ENCODE measurements around the gene ZNF500.
"Not testable (repeated sequence)": the region's sequence is repeated elsewhere in the genome, so short reads cannot be mapped to it uniquely, and the experiment has no call there.

ZNF500 gene

DNA sequence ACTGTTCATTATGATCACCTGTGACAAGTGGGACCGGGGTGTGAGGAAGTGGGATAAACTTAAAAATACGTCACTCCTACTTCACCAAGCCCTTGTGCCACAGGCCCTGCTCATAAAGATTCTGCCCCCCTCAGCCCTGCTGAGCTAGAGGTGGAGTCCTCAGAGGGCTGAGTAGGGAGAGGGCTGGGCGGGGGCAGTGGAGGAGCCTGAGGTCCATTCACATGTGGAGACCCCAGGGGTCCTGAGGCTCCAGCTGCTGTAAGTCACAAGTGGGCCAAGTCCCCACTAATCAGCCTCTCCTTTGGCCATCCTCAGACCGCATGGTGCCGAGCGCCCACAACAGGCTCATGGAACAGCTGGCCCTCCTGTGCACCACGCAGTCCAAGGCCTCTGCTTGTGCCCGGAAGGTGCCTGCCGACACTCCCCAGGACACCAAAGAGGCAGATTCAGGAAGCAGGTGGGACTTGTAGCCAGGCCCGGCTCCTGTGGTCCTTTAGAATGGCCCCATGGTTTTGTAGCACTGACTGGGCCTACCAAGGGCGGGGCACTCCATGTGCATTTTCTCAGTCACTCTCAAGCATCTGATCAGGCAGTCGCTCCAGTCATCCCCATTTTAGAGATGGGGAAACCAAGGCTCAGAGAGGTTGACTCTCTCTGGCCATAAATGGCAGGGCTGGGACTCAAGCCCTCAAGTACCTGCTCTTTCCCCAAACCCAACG lies 22.2 kb downstream of the ZNF500 start:
- no peak for DNase-seq (ENCODE audit: low read depth)

DNA sequence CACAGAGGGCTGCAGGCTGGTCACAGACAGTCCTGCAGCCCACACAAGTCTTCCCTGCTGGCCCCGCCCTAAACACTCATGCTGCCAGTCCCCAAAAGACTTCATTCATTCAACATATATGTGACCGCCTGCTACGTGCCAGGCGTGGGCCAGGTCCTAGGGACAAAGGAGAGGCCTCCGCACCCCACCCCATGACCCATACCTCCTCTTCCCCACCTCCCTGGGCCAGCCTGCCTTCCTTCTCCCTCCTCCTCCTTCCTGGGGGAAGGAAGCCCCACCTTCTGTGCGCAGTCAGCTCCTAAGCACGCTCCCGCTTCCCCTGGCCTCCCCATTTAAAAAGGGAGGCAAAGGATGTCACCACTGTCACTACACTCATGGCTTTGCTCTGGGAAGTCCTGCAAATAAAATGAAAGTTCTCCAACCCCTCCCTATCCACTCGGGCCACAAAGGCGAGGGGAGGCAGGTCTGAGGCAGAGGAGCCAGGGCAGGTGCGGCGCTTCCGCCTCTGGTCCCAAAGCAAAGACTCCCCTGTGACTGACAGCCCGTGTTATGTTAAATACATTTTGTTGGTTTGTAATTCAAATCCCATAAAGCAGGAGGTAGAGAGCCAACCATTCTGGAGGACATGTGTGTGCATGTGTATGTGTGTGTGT lies 23.6 kb downstream of the ZNF500 start:
- no peak for DNase-seq (ENCODE audit: low read depth)

DNA sequence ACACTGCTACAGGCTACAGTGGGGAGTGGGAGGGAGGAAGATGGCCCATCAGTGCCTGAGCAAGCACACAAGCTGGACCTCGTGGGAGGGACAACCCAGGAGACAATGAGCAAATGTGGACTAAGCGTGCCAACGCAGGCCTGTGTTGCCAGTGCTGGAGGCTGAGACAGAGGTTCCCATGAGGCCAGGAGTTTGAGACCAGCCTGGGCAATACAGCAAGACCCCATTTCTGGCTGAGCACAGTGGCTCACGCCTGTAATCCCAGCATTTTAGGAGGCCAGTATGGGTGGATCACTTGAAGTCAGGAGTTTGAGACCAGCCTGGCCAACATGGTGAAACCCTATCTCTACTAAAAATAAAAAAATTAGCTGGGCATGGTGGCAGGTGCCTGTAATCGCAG lies 28.6 kb downstream of the ZNF500 start:
- DNase-seq (ENCODE audit: low read depth), result not testable (repeated sequence)

DNA sequence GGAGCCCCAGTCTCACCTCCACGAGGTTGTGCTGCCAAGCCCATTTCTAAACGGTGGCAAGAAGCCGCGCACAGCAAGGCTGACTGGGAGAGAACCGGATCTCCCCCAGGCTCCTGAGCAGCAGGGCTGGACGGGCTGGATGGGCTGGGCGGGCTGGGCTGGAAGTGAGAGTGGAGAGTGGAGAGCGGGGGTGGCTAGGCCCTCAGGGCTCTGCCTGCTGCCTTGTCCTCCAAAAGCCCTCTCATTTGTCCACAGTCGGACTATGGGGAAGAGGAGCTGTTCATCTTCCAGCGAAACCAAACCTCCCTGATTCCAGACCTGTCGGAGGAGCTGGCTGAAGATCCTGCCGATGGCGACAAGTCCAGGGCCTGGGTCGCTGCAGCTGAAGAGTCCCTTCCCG lies 29.4 kb downstream of the ZNF500 start:
- no peak for DNase-seq (ENCODE audit: low read depth)

DNA sequence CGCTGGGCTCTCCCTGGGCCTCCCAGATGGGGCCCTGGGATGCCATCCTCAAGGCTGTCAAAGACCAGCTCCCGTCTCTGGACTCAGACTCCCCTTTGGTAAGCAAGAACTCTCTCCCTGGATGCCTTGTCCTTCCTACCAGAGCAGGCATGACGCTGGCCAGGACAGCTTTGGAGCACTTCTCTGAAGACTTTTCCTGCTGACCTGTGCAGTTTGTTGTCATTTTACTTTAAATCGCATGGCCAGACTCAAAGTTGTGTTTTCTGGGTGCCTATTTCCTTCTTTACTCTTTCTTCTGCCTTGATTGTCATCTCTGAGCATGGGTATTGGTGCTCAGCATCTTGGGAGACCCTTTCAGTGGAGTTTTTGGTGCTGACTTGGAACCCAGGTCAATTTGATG lies 30.4 kb downstream of the ZNF500 start:
- DNase-seq (ENCODE audit: low read depth), result no peak

DNA sequence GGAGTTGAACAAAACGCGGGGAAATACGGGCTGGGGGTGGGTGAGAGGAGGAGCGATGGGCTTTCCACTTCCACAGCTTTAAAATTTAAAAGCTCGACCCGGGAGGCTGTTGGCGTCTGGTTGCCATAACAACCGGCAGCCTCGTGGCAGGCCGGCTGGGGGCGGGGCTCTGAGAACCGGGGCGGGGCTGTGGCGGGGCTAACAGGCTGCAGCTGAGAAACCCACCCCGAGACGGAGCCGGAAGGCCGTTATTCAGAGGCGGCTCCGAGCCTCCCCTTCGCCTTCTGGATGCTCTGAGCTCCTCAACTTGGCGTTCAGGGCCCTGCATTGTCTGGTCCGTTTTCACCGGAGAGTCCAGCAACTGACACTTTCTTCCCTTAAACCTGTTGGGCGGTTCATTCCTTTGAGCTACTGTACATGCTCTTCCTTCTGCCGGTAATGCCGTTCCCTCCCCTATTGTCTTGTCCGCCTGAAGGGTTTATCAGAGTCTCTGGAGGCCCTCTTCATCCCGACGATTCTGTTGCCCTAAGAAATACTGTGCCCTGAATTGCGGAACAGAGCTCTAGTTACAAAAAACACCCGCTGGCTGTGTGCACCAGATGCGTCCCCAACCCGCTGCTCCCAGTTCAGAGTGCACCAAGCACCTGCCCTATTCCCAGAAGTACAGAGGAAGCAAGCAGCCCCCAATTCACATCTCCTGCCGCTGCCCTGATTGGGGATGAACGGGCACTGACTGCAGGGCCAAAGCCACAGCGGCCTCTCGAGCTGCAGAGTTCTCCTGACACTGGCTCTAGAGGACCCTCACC lies 32.0 kb downstream of the ZNF500 start:
- peak; percentile 93 for DNase-seq (ENCODE audit: low read depth)

DNA sequence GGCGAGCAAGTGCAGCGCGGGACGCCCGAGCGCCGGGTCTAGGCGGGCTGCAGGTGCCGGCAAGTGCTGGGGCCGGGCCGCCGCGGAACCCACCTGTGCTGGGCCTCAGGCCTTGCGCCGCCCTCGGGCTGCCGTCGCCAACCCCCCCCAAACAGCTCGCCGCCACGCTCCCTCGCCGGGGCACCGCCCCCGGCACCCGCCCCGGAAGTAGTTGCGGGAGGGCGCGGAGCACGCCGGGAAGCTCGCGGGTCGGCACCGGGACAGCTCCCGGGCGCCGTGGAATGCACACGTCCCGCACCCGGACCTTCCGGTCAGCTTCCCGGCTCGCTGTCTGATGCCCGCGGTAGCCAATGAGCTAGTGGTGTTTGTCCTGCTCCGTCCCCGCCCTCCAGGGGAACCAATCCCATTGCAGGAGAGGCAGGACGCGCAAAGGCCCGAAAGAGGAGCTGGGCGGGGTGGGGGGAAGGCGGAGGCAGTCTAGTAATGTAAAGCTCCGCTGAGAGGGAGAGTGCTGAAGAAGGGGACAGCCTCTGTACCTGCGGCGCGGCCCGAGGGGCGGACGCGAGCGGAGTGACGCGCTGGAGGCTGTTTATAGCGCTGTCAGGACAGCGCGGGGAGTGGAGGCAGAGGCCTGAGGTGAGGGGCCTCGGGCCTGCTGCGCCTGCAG lies 32.8 kb downstream of the ZNF500 start, which contains the start of the genes ANKS3 and DNAAF8:
TSS of gene ANKS3 (minus strand) at position 209 of the 667 bp plus-strand sequence. CDS start 4,122 bp downstream, outside the sequence.
TSS of gene DNAAF8 (plus strand) at position 475 of the 667 bp plus-strand sequence. CDS start 1,978 bp downstream, outside the sequence.
- DNase-seq (ENCODE audit: low read depth), result peak; percentile 62

DNA sequence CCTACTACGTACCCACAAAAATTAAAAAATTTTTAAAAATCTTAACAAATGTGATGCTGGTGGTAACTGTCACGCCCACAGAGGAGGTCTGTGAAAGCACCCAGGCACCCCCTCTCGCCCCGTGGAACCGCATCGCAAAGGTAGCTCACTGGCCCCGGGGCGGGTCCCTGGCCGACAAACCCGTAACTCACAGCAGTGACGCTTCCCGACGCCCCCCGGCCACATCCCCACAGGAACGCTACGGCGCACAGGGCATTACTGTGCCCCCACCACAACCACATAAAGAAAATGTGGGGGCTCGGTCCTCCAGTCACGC lies 33.3 kb downstream of the ZNF500 start:
- peak; percentile 15 for DNase-seq (ENCODE audit: low read depth)

DNA sequence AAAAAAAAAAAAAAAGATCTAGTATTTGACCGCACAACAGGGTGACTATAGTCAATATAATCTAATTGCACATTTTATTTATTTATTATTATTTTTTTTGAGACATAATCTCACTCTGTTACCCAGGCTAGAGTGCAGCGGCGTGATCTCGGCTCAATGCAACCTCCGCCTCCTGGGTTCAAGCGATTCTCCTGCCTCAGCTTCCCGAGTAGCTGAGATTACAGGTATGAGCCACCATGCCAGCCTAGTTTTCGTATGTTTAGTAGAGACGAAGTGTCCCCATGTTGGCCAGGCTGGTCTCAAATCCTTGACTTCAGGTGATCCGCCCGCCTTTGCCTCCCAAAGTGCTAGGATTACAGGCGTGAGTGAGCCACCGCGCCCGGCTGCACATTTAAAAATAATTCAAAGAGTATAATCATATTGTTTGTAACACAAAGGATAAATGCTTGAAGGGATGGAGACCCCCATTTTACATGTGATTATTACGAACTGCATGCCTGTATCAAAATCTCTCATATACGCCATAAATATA lies 33.7 kb downstream of the ZNF500 start:
- no peak for DNase-seq (ENCODE audit: low read depth)

DNA sequence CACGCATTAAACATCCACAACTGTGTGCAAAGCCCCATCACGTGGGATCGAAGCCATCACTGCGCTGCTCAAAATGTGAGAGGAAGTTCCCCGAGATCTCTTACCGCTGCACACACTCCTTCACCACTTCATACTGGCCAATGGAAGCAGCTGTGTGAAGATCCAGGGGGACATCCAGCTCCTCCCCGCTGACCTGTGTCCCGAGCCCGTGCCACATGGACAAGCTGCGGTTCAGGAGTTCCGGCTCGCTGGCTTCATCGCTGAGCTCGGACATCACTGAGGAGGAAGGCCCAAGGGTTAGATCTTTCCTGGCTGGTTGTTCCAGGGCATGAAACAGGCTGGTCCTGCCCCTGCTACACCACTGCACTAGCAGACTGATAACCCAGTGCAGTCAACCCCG lies 37.1 kb downstream of the ZNF500 start:
- DNase-seq (ENCODE audit: low read depth), result no peak

DNA sequence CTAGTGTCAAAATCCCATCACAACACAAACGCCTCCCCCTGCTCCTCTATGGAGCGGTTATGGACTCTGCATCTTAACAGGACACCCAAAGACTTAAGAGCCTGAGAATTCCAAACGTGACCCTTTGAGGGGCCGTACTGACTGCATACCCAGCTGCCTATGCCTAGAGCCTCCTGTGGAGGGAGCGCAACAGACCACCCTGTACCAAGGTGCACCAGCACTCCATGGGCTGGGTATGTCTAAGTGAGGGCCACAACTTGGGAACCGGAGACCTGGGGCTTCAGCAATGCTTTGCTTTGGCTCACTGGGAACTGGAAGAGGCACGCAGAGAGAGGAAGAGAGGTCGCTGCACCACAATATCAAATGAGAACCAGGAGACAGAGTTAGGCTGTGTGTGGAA lies 38.3 kb downstream of the ZNF500 start:
- no peak for DNase-seq (ENCODE audit: low read depth)

DNA sequence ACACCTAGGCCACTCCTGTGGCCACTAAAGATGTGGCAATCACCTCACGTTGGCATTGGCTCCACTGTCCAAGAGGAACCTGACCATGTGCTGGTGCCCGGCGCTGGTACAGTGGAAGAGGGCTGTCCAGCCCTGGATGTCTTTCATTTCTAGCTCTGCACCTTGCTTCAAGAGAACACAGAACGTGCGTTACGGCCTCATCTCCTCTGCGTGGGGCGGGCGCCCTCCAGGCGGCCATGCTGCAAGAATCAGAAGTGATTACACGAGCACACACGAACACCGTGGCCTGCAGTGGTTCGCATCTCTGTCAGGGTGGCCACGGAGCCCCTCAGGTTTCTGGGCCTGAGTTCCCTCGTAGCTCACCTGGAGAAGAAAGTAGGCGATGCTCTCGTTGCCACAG lies 40.3 kb downstream of the ZNF500 start:
- no peak for DNase-seq (ENCODE audit: low read depth)

DNA sequence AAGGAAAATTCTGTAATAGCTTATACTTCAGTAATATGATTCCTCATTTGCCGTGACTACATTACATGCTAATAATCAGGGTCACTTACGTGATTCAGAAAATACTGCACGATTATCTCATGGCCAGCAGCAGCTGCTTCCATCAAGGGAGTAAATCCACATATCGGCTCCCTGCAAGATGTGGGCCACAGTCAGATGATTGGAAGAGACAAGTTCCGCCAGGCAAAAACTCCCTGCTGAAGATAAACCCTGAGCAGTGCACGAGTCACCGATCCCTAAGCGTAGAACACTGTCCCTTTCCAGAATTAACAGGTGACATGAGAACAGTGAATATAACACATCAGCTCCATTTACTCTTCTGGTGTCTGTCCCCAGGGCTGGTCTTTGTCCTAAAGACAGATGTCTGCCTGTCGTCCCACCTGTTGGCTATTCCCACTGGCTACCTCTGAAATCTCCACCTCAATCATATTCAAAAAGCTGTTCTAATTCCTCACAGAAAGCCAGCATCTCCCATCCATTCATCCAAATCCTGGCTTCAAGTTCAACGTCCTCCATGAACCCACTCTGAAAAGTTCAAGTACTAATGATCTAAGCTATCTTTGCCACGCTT lies 42.2 kb downstream of the ZNF500 start:
- DNase-seq (ENCODE audit: low read depth), result no peak

DNA sequence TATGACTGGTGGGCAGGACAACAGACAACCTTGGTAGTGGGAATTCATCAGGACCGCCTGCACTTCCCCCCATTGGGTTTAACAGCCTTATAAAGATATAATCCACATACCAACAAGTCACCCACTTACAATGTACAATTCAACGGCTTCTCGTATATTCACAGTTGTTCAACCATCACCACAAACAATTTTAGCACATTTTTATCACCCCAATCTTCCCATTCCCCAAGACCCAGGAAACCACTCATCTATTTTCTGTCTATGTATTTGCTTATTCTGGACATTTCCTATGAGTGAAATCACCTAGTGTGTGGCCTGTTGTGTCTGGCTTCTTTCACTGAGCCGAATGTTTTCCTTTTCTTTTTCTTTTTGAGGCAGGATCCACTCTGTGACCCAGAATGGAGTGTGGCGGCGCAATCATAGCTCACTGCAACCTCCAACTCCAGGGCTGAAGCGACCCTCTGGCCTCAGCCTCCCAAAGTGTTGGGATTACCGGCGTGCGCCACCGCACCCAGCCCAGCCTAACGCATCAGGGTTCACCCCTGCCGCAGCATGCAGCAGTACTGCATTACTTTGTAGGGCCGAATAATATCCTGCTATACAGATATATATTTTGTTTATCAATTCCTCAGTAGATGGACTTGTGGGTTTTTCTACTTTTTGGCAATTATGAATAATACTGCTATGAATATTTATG lies 43.7 kb downstream of the ZNF500 start:
- DNase-seq (ENCODE audit: low read depth), result no peak

DNA sequence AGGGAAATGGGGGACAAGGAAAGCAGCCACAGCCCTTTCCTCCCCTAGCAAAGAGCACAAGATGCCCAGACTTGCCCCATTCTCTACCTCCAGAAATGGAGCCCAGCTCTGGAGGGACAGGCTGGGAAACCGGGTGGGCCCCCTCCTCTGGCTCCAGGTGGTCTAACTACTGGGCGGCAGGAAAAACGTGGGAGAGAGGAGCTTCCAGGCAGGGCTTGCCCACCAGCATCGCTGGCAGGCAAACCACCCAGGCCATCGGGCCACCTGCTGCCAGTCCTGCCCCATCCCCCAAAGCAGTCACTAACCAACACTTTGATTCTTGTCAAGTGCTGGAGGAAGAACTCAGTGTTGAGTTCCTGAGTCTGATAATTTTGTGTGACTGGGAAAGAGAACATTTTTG lies 48.5 kb downstream of the ZNF500 start:
- DNase-seq (ENCODE audit: low read depth), result no peak

DNA sequence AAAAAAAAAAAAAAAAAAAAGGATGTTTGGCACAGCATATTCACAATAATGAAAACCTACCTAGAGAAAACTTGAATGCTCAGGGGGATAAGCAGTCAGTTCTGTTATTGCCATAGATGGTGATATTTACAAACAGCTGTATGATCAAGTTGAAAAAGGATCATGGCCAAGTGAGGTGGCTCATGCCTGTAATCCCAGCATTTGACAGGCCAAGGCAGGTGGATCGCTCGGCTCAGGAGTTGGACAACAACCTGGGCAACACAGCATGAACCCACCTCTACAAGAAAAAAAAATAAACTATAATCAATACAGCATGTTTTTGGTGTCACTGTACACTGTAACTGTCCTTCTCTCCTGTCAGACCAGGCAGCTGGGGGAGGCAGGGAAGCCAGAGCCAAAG lies 52.0 kb downstream of the ZNF500 start:
- no peak for DNase-seq (ENCODE audit: low read depth)

DNA sequence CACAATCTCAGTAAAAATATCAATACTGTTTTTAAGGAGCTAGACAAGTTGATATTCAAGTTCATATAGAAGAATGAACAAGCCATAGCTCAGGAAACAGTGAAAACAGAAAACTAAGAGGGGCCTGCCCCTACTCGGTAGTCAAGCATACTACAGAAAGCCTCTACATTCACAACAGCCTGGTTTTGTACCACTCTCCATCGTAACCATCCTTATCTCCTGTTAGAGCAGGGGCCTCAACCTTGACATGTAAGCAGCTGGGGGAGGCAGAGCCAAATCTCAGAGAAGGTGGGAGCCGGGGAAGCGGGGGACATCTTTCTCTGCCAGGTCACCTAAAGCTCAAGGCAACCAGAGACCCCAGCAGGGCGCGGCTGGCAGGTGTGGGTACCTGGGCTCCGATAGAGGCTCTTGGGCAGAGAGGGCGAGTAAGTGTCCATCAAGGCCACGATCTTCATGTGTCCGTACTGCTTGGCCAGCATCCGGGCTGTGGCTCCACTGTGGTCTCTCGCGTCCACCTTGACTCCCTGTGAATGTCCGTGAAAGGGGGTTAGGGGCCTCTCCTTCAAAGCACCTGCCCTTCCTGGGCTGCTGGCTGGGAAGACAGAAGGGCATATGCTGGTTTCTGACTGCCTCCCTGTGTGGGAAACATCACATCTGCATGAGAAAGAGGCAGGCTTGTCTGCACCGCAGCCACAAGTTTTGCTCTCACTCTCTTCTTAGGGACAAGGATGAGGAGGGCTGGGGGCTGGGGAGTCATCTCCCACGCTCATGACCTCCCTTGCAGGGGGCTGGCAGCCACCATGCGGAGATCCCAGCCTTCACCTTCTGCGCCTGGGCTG lies 53.1 kb downstream of the ZNF500 start:
- DNase-seq (ENCODE audit: low read depth), result no peak

DNA sequence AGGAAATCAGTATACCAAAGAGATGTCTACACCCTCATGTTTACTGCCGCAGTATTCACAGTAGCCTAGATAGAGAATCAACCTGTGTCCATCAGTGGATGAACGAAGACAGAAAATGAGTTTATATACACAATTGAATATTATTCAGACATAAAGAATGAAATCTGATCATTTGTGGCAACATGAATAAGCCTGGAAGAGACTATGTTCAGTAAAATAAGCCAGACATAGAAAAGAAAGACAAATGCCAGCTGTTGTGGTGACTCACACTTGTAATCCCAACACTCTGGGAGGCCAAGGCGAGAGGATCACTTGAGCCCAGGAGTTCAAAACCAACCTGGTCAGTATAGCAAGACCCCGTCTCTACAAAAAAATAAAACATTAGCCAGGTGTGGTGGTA lies 57.5 kb downstream of the ZNF500 start:
- DNase-seq (ENCODE audit: low read depth), result no peak

DNA sequence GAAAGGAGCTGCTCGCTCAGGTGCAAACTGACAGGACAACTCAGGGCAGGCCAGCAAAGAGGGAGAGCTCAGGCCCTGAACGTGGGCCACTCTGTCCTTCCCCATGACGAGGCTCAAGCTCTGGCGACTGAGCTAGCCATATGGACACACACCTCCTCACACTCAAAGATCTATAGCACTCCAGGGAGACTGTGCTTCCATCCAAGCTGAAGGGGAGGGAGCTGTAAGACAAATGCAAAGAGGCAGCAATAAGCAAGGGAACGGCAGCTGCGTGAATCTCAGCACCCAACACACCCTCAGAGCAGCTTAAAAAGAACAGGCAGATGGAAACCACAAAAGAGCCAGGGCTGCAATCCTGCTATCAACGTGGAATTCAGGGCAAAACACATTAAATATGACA lies 60.1 kb downstream of the ZNF500 start:
- DNase-seq (ENCODE audit: low read depth), result no peak

DNA sequence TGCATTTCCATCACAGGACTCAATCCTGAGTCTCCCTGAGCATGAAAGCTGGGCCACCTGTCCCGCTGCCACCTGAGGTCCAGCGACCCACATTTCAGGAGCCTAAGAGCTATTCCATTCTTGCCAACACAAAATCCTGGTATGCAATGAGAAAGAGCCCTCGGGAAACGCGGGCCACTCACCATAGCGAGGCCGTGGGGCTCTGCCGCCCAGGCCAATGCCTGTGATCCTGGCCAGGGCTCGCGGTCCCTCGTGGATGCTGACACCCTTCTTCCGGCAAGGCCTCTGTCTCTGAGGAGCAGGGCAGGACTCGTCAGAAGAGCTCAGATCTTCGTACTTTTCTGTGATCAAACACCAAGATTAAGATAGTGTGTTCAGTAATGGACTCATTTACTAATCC lies 62.0 kb downstream of the ZNF500 start:
- no peak for DNase-seq (ENCODE audit: low read depth)

All from stimulated activated CD8-positive, alpha-beta memory T cell treated with anti-CD3 and anti-CD28 coated beads, Interleukin-7, amount 100 ng/mL, for 24 hours (primary cell).